Stimulated activated CD4-positive, alpha-beta T cell treated with anti-CD3 and anti-CD28 coated beads, Interleukin-4, amount 100 ng/mL, for 48 hours (primary cell): ENCODE measurements around the gene PAEP.

Experiments used
- DNase-seq, 2 donors: peaks; one replicate each; pipeline ENCODE4 v3.0.0-alpha.2; 2020; ENCODE audit warnings: low read depth in 2 of 2

Gene PAEP

GRCh38 chr9:135579889-135580660 is 18.5 kb downstream of the PAEP start:
- no peak for DNase-seq

DNA sequence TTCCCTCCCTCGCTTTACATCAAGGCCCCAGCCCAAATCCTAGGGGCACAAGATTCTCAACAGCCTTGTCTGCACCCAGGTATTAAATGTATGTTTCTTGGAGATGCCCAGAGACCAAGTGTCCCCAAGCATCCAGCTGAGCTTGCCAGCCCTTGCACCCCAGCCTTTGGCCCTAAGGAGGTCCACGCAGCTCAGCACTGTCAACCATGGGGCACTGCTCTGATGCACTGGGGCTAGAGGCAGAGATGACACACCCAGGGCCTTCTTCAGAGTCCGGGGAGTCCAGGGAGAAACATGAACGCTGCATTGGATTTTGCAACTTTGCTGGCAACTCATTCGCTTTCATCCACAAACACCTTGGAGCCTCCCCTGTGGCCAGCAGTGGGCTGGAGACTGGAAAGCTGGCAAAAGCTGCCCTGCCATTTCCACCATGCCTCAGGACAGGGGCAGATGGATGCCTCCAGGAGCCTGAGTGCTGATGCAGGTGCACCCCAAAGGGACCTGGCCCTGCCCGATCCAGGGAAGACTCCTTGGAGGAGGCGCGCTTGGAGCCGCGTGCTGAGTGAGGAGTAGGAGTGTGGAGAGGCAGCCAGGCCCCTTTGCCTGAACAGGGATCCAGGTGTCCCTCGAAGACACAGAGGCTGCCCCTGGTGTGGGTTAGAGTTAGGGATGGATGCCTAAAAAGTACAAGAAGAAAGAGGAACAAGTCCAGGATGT is 19.3 kb downstream of the PAEP start:
- no peak for DNase-seq

DNA sequence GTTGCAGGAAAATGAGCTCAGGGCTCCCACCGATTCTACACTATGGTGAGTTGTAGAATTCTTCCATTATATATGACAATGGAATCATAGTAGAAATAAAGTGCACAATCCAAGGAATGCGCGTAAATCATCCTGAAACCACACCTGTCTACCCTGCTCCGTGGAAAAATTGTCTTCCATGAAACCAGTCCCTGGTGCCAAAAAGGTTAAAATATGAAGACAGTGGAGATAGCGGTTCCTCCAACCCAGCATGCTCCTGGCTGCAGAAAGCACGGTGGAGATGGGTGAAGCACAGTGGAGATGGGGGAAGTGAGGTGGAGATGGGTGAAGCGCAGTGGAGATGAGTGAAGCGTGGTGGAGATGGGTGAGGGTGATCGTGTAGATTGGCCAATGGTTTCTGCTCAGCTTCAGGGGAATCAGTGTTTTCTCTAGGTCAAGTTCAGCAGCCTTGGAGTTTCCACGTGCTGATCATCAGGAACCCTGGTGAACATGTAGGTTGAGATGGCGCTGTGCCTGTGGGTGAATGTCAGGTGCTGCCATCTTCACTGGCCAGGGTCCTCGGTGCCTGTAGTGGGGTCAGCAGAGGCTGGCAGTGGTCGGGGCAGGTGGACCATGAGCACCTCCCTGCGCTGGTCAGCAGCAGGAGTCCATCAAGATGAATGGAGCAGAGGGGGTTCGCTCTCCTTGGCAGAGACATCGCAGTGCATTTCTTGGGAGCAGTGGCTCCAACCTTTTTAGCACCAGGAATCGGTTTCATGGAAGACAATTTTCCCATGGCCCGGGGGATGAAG is 20.3 kb downstream of the PAEP start:
- no peak for DNase-seq

- DNase-seq: no peak
Measured at GRCh38 chr9:135582541-135582940, 21.0 kb downstream of the PAEP start.

DNA sequence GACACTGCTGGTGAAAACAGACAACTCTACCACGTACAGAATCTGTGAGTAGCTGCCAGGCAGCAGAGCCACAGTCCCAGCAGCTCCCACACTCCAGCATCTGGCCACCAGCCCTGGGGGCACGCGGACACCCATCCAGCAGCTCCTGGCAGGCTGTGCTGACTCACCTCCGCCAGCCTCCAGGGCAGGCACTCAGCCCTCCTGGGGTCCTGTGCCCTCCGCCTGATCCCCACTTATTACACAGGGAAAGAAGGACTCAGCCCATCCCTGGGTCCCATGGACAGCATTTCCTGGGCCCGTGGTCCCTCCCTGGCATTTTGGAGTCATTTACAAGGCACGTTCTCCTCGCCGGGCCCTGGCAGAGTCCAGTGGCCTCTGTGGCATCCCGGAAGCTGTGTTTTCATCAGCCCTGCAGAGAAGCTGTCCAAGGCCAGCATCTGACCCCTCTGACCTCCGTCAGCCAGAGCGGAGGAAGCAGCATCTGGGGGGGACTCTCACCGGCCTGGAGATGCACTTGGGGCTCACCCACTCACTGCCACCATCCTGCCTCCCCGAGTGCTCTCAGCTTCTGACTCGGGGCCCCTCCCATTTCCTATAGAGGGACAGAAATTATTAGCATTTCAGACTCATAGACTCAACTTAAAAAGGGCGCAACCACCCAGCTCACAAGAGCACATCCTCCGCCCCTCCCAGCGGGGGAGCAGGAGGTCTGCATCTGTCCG is 21.6 kb downstream of the PAEP start:
- no peak for DNase-seq

DNA sequence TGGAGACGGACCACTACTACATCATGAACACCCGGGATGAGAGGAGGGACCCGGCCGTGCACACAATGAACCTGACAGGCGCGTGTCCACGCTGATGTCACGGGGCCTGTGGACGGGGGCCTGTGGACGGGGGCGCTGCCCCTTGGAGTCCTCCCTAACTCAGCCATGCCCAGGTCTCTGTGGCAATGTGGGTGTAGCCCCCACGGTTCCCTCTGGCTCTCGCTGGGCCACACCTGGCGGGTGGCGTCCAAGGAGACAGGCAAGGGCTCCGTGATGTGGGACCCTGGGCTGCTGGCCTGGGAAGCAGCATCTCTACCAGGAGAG is 22.1 kb downstream of the PAEP start:
- DNase-seq: no peak

DNA sequence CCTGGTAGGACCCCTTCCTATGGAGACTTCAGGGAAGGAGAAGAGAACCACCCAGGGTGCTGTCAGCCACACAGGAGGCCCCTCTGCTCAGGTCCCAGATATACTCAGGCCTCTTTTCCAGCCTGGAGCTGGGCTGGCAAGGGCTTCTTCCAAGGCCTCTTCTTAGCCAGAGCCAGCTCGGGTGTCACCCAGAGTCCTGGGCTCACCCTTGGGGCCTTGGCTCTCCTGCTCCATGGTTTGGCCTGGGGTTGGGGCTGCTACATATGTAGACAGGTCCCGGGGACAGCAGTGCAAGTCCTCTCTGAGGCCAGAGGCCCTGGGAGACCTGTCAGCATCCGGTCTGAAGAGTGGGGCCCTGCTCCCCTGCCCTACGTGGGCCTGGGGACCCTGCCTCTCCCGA is 22.8 kb downstream of the PAEP start:
- DNase-seq: no peak

DNA sequence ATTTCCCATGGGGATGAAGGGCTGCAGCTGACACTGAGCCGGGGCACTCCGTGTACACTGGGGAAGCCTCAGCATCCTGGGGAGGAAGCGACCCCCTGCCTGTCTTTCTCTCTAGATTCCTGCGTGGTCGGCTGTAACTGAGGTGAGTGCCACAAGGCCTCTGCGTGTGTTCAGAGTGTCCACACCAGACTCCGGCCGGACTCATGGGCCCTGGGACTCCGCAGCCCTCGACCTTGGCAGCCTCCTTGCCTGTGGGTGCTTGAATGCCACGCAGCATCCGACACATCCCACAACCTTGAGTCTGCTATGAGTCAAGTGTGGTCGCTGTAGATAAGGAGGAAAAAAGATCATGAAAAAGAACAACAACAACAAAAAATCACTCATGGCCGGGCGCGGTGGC is 23.4 kb downstream of the PAEP start:
- DNase-seq: no peak

DNA sequence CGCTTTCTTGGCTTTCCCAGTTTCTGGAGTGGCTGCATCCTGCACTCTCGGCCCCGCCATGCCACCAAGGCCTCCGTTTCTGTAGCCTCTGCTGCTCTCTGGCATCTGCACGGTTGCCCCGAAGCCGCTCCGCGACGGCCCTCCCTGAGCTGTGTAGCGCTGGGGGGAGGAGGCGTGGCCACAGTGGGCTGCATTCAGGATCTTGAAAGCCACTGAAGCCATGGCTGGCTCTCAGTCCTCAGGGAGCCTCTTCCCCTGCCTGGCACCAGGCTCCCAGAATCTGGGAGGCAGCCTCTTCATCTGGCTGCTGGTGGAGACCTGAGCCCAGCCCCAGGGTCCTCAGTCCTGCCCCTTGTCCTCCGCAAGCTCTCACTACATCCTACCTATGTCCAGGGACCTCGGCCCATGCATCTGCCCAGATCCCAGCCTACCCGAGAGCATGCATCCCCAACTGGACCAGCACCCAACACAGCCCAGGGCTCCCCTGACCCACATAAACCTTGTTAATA is 25.1 kb downstream of the PAEP start:
- DNase-seq: no peak

GRCh38 chr9:135587658-135588057 is 26.1 kb downstream of the PAEP start:
- no peak for DNase-seq

DNA sequence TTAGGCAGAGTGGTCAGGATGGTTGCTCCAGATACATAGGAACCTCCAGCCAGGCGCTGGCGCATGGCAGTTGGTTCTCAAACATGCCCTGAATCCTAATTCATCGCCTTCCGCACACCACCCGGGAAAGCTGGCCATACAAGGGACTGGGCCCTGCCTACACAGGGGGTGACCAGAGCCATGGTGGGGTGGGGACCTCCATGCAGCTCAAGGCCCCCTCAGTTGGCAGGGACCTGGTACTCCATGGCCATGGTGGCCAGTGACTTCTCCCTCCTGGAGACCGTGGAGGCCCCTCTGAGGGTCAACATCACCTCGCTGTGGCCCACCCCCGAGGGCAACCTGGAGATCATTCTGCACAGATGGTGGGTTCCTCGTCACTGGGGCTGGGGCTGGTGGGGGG is 26.8 kb downstream of the PAEP start:
- no peak for DNase-seq

GRCh38 chr9:135588886-135589595 is 27.5 kb downstream of the PAEP start:
- no peak for DNase-seq

DNA sequence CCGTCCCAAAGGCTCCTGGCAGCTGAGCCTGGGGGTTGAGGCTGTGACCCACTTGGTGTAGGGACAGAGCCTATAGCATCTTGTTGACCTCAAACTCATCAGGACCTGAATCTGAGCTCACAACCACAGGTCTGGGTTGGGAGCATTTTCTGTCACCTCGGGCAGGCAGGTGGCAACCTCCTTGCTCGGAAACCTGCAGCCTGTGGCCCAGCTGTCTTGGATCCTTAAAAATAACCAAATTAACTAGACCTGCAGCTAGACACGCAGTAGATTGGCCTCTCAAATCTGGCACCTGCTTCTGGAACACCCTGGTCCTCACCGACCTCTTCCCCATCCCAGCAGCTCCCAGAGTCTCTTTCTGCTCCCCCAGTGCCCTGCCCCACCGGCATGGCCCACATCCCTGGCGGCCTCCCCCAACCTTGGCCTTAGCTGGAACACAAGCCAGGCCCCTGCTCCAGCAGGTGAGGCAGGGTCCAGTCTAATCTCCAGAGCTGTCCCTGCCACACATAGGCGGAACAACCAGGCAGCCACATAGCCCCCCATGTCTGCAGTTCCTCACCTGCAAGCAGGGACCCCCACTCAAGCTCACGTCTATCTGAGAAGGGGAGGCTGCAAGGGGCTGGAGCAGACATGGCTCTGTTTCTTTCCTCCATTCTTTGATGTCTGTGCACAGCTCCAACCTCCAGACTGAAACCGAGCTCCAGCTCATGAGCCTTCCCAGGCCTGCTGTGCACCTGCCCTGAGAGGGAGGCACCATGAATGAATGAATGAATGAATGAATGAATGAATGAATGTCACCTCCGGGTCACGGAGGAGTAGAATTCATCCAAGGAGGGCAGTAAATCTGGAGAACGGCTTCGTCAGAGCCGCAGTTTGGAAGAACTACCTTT is 28.3 kb downstream of the PAEP start:
- DNase-seq: no peak

GRCh38 chr9:135590486-135591079 is 29.0 kb downstream of the PAEP start:
- no peak for DNase-seq

GRCh38 chr9:135591506-135592330 is 30.2 kb downstream of the PAEP start:
- DNase-seq: no peak

DNA sequence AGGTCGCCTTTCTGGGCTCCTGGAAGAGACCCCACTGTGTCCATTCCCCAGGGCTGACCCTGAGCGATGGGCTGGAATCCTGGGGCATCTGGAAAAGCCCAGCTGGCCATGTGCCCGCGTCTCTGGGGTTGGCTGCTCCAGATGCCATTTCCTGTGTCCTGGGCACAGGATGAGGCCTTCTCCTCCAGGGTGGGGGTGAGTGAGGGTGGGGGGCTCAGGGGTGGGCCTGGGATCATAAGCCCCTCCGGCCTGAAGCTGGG is 30.7 kb downstream of the PAEP start:
- no peak for DNase-seq

- DNase-seq: no peak
Measured at GRCh38 chr9:135592625-135593024, 31.1 kb downstream of the PAEP start.

- DNase-seq: no peak
Measured at GRCh38 chr9:135596211-135596610, 34.7 kb downstream of the PAEP start.

DNA sequence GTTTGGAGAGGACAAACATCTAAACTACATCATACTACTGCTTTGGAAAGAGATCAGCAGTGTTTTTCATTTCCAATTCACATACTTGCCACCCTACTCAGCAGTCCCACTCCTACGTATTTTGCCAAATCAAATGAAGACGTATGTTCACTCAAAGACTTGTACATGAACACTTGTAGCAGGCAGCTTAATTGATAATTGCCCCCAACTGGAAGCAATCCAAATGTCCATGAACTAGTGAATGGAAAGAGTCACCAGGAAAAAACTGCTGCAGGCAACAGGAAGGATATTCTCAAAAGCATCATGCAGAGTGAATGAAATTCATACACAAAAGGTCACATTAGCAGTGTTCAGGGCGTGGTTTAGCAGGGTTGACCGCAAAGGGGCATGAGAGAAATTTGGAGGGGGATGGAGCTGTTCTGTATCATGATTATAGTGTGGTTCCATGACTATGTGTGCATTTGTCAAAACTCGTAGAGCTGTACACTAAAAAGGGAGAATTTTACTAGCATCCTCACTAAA is 38.8 kb downstream of the PAEP start:
- no peak for DNase-seq
